Stimulated activated CD8-positive, alpha-beta memory T cell treated with anti-CD3 and anti-CD28 coated beads, Interleukin-7, amount 100 ng/mL, for 1 hour (primary cell): ENCODE measurements around the gene PLA2G4E.

Experiments used
- DNase-seq, 2 donors: peaks; one replicate each; pipeline ENCODE4 v3.0.0-alpha.2; 2020; ENCODE audit warnings: low read depth in 2 of 2

The PLA2G4E gene

GRCh38 chr15:41936155-41936554 lies 84.7 kb downstream of the PLA2G4E start:
- DNase-seq: no peak

GRCh38 chr15:41935566-41936020 lies 85.2 kb downstream of the PLA2G4E start:
- DNase-seq: no peak

- DNase-seq: peak; percentile 49 to 51
Measured at GRCh38 chr15:41934843-41935242, 86.0 kb downstream of the PLA2G4E start.

DNA sequence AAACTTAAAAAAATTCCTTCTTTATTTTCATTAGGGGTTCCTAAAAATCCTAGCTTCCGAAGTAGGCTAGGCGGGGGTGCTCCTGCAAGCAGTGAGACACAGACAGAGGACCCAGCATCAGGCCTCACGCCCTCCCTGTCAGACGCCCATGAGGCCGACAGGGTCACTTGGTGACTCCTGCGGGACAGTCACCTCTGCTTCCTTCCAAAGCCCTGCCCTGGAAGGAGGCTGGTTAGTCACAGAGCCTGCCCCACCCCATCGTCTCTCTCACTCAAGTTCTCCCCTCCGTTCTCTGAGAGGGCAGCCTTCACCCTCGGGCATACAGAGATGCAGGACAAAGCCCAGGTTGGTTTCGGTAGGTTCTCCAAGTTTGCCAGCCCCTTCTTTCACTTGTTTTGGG lies 87.1 kb downstream of the PLA2G4E start:
- no peak for DNase-seq

- no peak for DNase-seq
Measured at GRCh38 chr15:41933326-41933725, 87.5 kb downstream of the PLA2G4E start.

- DNase-seq: no peak
Measured at GRCh38 chr15:41932511-41933289, 88.1 kb downstream of the PLA2G4E start.

DNA sequence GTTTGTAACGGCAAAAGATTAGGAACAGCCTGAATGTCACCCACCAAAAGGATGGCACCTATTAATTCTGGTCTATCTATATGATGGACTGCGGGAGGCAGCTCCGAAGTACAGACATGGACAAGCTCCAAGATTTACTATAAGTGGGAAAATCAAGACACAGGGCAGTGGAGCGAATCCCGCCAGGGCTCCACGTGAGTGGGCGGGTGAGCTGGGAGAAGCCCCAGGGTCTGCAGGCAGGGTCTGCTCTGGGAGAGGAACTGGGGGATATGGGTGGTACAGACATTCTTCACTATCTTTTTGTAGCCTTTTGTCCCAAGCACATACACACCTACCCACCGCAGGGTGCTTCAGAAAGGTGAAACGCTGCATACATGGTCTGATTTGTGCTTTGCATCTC lies 88.7 kb downstream of the PLA2G4E start:
- no peak for DNase-seq
